Stimulated activated naive CD8-positive, alpha-beta T cell treated with anti-CD3 and anti-CD28 coated beads, Interleukin-15, amount 100 ng/mL, for 72 hours (primary cell): ENCODE data around the gene CNTN1.

Source experiments
- ATAC-seq: fragments of 150-1000 bp; cut with Tn5 transposase; 2 replicates; pipeline ENCODE4 v1.10.0; 2021; ENCODE audit warnings: mild to moderate bottlenecking, moderate library complexity
- DNase-seq, 2 donors: peaks; one replicate each; pipeline ENCODE4 v3.0.0; 2021 to 2022
- H3K27ac Mint-ChIP-seq, 2 donors: one replicate each; pipeline ENCODE4 v1.8.0; 2022; ENCODE audit warnings: mild to moderate bottlenecking in 2 of 2, mixed read lengths in 2 of 2, moderate library complexity in 2 of 2
- H3K27me3 Mint-ChIP-seq: one replicate; pipeline ENCODE4 v1.8.0; 2022; ENCODE audit warnings: mixed read lengths
- H3K4me1 Mint-ChIP-seq: one replicate; pipeline ENCODE4 v1.8.0; 2022; ENCODE audit warnings: mild to moderate bottlenecking, mixed read lengths
- H3K4me3 Mint-ChIP-seq, 2 donors: one replicate each; pipeline ENCODE4 v1.8.0; 2022; ENCODE audit warnings: mild to moderate bottlenecking in 2 of 2, mixed read lengths in 2 of 2, moderate library complexity in 1 of 2
- H3K9me3 Mint-ChIP-seq, 2 donors: one replicate each; pipeline ENCODE4 v1.8.0; 2022; ENCODE audit warnings: mixed read lengths in 2 of 2

CNTN1 gene

DNA sequence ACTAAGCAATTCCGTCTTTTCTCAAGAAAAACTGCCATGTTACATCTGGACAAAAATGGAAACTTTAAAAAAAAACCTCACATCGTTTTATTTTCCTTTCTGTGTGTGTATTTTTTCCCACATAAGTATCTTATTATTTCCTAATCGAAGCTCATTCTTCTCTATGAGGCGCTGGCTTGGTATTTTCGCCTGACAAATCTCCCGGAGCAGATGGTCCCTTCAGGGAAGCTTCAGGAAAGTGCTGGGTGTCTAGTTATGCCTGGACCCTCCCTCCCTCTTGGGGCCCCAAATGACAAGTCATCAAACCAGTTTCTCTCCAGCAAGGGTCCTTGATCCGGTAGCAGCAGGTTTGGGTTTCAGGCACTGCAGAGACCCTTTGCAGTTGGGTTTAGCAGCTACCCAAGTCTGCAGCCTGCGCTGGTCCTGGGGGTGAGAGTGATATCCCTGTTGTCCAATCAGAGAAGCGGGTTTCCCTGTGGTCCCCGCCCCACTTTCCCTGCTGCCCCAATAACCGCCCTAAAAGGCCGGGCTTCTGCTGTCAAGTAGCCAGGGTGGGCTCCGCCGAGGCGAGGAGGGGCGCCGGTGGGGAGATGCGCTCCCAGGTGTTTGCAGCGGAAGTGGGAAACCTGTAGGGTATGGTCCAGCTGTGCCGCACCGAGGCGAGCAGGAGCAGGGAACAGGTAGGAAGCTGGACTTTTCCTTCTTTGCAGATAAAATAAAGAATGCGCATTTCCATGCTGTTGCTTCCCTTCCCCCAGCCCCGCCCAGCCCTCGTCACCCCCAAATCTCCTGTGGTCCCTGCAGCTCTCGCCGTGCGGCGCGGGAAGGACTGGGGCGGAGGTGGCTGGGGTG lies at the start of gene CNTN1:
Gene CNTN1 (plus strand): TSS at position 527 of the 852 bp plus-strand sequence.
- no peaks in the 10 kb centered on the region for H3K4me1 Mint-ChIP-seq
- H3K9me3 Mint-ChIP-seq = peaks cover 0 to 4% of the 10 kb centered on the region in 2 donors
- ATAC-seq (no peak), DNase-seq (no peak)
- H3K27ac Mint-ChIP-seq = no peak within 1 kb of the TSS
- no peak within 1 kb of the TSS for H3K4me3 Mint-ChIP-seq
- H3K27me3 Mint-ChIP-seq = peaks cover 34% of the 10 kb centered on the region

DNA sequence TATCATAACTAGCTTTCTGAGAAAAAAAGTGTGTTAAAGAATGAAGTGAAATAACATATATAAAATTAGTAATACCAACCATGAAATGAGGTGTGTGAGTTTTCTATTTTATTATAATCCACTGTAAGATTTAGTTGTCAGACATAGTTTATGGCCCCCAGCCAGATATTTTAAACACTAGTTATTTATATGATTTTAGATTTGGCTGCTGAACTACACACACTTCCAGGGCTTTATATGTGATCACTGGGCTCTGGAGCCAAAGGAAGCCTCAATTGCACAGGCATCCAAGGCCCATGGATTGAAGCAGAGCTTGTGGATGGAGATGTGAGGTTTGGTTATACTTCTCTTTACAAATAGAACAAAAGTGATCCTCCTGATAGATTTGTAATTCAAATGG lies 48.7 kb upstream of the CNTN1 start:
- Mint-ChIP-seq H3K27me3 (no peaks in the 10 kb centered on the region), H3K4me1 (no peaks in the 10 kb centered on the region), H3K4me3 (no peak overlapping the region), H3K27ac (no peak overlapping the region), H3K9me3 (peaks cover 12 to 24% of the 10 kb centered on the region in 2 donors)
- no peak for DNase-seq
- ATAC-seq = no peak

DNA sequence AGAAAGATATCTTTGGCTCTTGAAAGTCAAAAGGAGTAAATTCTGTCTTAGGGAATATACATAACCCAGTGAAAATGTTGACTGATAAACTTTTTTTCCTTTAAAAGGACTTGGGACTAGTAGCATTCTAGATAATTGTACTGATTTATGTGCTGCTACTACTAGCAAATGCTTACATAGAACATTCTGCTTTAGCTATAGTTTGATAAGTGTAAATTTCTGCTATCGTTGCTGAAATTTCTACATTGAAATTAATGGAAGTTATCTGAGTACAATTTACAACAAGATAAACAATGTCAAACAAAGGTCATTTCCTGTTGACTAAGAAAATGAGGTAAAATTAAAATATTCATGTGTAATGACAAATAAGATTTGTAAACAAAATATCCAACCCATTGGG lies 48.3 kb upstream of the CNTN1 start:
- Mint-ChIP-seq H3K9me3 (peaks cover 12 to 24% of the 10 kb centered on the region in 2 donors), H3K4me1 (no peaks in the 10 kb centered on the region), H3K4me3 (no peak overlapping the region), H3K27ac (no peak overlapping the region), H3K27me3 (no peaks in the 10 kb centered on the region)
- DNase-seq = no peak
- no peak for ATAC-seq

DNA sequence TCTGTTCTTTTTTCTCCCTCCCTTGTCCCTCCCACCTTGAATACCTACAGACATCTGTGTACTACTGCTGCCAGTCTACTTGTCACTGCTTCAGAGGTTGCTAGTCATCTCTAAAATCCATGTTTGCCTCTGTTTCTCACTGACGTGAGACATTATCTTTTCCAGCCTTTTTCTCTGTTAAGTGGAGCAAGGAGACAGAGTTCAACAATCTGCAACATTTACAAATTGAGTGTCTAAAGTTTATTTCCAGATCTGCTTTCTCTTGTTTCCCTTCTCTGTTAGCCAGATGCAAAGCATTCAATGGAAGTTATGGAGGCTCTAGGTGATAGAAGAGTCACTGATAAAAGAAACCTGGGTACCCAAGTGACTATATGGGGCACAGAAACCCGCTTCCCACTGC lies 47.5 kb upstream of the CNTN1 start:
- ATAC-seq = no peak
- Mint-ChIP-seq H3K27ac (no peak overlapping the region), H3K27me3 (no peaks in the 10 kb centered on the region), H3K4me3 (no peak overlapping the region), H3K9me3 (peaks cover 8 to 19% of the 10 kb centered on the region in 2 donors), H3K4me1 (no peaks in the 10 kb centered on the region)
- no peak for DNase-seq

DNA sequence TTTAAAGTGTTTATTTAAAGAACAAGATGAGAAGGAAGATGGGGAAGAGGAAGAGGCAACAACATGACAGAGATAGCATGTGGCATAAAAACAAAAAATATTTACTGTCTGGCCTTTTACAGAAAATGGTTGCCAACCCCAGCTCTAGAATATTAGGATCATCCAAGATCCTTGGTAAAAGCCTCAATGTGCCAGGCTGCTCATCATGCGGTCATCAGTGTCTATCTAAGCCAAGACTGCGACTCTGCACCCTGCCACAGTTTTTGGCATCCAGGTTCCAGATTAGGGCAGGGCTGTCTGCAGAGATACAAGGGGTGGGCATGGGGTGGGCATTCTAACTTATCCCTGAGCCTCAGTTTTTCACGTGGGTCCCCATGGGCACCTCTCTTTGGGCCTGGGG lies 46.9 kb upstream of the CNTN1 start:
- ATAC-seq (no peak), DNase-seq (no peak)
- H3K4me1 Mint-ChIP-seq = no peaks in the 10 kb centered on the region

DNA sequence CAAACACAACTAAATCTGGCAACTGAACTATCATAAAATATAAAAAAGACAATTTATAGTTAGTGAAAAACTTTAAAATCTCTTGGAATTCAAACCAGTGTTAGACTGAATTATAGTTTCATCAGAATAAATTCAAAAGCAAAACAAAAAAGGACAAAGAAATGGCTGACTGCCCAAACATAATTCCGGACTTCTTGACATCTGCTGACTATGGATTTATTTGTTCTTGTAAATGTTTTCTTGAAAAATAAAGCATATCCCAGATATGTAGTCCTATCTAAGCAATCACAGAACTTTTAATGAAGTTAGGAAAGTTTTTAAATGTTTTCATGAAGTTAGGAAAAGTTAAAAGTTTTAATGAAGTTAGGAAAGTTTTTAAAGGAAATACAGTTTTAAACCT lies 45.8 kb upstream of the CNTN1 start:
- no peak for ATAC-seq
- Mint-ChIP-seq H3K4me3 (no peak overlapping the region), H3K27me3 (no peaks in the 10 kb centered on the region), H3K9me3 (peaks cover 0 to 7% of the 10 kb centered on the region in 2 donors), H3K4me1 (no peaks in the 10 kb centered on the region), H3K27ac (no peak overlapping the region)
- DNase-seq = no peak

More for the DNA sequence above, 46.9 kb upstream of the CNTN1 start:
- Mint-ChIP-seq H3K4me3 (no peak overlapping the region), H3K27me3 (no peaks in the 10 kb centered on the region), H3K9me3 (peaks cover under 1 to 12% of the 10 kb centered on the region in 2 donors), H3K27ac (no peak overlapping the region)

DNA sequence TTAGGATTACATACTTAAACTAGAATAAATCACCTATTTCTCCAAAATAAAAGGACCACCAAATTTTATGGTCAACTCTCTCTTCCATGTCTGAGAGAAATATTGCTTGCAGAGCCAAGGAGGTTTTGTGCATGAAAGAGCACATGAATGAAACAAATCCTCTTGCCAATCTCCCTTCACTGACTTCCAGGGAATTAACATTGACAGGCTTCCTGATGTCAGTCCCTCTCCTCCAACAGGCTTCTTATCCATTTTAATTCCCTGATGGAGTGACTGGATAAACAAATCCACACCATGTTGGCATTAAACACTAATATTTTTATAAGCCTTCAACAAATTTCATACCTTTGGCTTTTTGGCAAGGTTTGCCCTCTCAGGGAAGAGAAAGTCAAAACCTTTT lies 45.3 kb upstream of the CNTN1 start:
- H3K9me3 Mint-ChIP-seq = peaks cover 0 to 3% of the 10 kb centered on the region in 2 donors
- H3K27ac Mint-ChIP-seq = no peak overlapping the region
- H3K4me3 Mint-ChIP-seq = no peak overlapping the region
- no peaks in the 10 kb centered on the region for H3K4me1 Mint-ChIP-seq
- ATAC-seq = no peak
- DNase-seq = no peak
- no peaks in the 10 kb centered on the region for H3K27me3 Mint-ChIP-seq

DNA sequence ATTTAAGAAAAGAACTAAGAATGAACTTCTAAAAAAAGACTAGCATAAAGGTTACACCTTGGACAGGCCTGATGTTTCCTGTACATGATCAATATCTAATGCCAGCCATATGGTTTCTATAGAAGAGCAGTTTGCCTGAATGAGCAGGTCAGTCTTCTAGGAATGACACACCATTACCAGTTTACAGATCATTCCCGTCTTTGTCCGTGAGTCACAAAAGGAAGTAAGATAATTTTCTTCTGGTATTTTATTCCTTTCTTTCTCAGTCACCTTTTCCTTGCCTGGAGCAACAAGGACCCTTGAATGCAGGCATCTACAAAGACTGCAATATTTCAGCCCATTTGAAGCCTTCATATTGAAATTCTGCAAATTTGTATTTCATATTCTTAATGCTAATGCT lies 44.6 kb upstream of the CNTN1 start:
- no peaks in the 10 kb centered on the region for H3K27me3 Mint-ChIP-seq
- H3K27ac Mint-ChIP-seq = no peak overlapping the region
- no peak for ATAC-seq
- DNase-seq = no peak
- H3K9me3 Mint-ChIP-seq = no peaks in the 10 kb centered on the region
- no peak overlapping the region for H3K4me3 Mint-ChIP-seq
- H3K4me1 Mint-ChIP-seq = no peaks in the 10 kb centered on the region

DNA sequence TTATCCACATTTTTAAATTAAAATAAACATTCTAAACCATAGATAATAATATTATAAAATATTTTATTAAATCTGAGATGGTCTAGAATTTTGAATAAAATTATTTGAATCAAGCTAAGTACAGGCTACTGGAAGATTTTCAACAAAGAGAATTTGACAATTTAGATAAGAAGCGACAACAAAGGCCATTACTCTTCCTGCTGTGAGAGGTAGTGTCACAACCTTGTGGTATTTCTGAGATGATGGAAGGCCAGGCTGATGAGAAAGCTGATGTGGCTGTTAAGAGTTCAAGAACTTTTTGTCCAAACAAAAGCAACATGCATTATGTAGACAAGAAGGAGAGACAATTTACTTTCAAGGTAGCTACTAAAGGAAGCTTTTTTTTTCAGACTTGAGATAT lies 43.7 kb upstream of the CNTN1 start:
- no peak overlapping the region for H3K4me3 Mint-ChIP-seq
- no peaks in the 10 kb centered on the region for H3K9me3 Mint-ChIP-seq
- no peak for DNase-seq
- no peak overlapping the region for H3K27ac Mint-ChIP-seq
- ATAC-seq = no peak
- no peaks in the 10 kb centered on the region for H3K27me3 Mint-ChIP-seq
- no peaks in the 10 kb centered on the region for H3K4me1 Mint-ChIP-seq

DNA sequence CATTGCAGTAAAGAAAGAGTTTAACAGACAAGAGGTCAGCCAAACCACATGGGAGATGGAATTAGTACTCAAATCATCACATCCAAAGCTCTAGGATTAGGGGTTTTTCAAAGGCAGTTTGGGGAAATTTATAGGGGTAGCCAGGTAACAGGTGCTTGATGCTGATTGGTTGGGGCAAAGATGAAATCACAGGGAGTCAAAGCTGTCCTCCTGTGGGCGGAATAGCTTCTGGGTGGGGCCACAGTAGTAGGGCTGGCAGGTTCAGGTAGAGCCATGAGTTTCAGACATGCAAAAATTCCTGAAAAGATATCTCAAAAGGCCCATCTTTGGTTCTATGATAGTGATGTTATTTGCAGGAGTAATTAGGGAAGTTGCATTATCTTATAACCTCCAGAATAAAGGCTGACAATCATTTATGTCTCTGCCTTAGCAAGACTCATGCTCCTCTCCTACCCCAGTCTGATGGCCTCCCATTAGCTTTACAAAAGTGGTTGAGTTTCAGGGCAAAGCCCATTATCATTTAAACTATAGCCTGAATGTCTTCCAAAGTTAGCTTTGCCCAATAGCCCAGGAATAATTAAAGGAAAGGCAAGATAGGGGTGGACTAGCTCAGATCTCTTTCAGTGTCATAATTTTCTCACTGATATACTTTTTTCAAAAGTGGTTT lies 42.1 kb upstream of the CNTN1 start:
- no peaks in the 10 kb centered on the region for H3K4me1 Mint-ChIP-seq

DNA sequence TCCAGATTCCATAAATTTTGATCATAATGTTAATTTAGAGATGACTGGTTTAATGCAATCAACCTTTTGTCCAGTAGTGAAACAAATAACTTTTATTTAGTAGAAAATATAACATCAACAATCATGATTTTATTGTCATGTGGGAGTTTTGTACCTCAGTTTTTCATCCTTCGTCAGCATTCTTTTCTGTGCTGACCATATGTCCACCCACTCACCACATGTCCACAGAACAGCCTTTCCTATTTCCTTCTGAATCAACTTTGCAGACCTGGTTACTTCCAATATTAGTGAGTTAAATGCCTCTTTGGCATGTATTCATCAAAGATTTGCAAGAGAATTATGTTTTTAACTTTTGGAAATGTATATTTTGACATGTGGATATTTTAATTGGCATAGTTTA lies 36.8 kb upstream of the CNTN1 start:
- DNase-seq = no peak
- Mint-ChIP-seq H3K27ac (no peak overlapping the region), H3K9me3 (peaks cover 0 to 6% of the 10 kb centered on the region in 2 donors), H3K4me1 (no peaks in the 10 kb centered on the region), H3K27me3 (no peaks in the 10 kb centered on the region), H3K4me3 (no peak overlapping the region)
- no peak for ATAC-seq

More for the DNA sequence above, 42.1 kb upstream of the CNTN1 start:
- DNase-seq (no peak), ATAC-seq (no peak)
- no peaks in the 10 kb centered on the region for H3K9me3 Mint-ChIP-seq
- no peaks in the 10 kb centered on the region for H3K27me3 Mint-ChIP-seq
- no peak overlapping the region for H3K27ac Mint-ChIP-seq
- no peak overlapping the region for H3K4me3 Mint-ChIP-seq

DNA sequence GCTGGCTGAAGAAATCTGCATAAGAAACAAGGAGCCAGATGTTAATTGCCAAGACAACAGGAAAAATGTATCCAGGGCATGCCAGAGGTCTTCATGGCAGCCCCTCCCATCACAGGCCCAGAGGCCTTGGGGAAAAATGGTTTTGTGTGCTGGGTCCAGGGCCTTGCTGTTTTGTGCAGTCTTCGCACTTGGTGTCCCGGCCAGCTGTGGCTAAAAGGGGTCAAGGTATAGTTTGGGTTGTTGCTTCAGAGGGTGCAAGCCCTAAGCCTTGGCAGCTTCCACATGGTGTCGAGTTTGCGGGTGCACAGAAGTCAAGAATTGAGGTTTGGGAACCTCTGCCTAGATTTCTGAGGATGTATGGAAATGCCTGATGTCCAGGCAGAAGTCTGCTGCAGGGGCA lies 29.9 kb upstream of the CNTN1 start:
- Mint-ChIP-seq H3K27ac (no peak overlapping the region), H3K9me3 (peaks cover 6 to 11% of the 10 kb centered on the region in 2 donors), H3K4me1 (no peaks in the 10 kb centered on the region), H3K27me3 (no peaks in the 10 kb centered on the region), H3K4me3 (no peak overlapping the region)
- ATAC-seq (no peak), DNase-seq (no peak)

DNA sequence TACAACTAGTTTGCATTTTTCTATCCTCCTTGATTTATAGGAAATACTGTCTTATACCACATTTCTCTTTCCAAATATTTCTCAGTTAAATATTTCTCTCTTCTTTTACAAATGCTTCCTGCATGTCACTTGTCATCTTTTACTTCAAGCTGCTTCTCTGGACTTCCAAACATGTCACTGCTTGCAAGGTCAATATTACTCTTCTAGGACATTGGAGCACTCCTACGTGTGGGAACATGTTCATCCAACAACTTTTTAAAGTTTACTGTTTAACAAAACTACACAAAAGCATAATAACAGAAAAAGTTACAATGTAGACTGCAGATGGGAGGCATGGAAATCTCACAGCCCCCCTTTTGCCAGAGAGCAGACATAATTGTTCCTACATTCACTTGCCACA lies 28.5 kb upstream of the CNTN1 start:
- H3K9me3 Mint-ChIP-seq = peaks cover 6 to 11% of the 10 kb centered on the region in 2 donors
- DNase-seq (no peak), ATAC-seq (no peak)
- no peak overlapping the region for H3K27ac Mint-ChIP-seq
- no peaks in the 10 kb centered on the region for H3K4me1 Mint-ChIP-seq
- no peak overlapping the region for H3K4me3 Mint-ChIP-seq
- no peaks in the 10 kb centered on the region for H3K27me3 Mint-ChIP-seq

DNA sequence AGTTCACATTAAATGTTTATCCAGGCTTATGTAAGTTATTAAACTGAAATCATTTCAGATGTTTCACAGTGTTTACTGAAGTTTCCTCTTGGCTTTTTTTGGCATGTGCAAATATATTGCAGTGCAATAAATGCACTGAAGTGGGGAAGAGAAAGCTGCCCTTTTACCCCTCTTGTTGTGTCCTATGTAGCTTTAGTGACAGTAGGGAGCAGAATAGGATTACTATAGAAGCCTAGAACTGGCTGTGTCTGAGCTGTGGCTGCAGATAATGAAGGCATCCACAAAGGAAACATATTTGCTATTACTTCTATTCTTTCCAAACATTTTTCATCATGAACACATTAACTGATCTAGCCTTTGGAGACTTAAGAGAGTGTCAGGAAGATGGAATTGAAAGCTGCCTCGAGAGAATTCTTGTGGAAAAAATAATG lies 24.1 kb upstream of the CNTN1 start:
- Mint-ChIP-seq H3K27me3 (no peaks in the 10 kb centered on the region), H3K4me3 (no peak overlapping the region), H3K27ac (no peak overlapping the region), H3K4me1 (no peaks in the 10 kb centered on the region), H3K9me3 (peaks cover 0 to 5% of the 10 kb centered on the region in 2 donors)
- DNase-seq (no peak), ATAC-seq (no peak)

DNA sequence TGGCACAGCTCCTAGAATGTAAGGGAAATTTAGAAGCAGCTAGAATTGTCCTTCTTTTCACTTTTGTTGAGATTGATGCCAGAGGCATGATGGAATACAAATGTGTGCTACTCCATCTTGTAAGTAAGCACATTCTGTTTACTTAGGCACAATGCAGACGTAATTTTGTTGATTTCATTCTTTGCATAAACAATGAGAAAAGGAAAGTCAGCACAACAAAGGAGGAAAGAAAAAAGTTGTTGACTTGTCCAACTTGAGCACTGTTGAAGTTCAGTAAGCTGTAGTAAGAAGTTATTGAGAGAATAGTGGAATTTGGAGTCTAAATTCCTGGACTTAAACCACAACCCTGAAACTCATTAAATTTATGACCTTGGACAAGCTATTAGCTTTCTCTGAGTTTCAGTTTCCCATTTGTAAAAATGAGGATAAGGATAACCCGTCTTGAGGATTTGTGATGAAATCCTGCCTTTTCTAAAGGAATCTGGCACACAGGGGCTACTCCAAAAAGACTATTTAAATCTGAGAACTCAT lies 19.4 kb upstream of the CNTN1 start:
- ATAC-seq (no peak), DNase-seq (no peak)
- no peaks in the 10 kb centered on the region for H3K4me1 Mint-ChIP-seq
- H3K9me3 Mint-ChIP-seq = no peaks in the 10 kb centered on the region
- no peak overlapping the region for H3K27ac Mint-ChIP-seq
- no peaks in the 10 kb centered on the region for H3K27me3 Mint-ChIP-seq
- H3K4me3 Mint-ChIP-seq = no peak overlapping the region

DNA sequence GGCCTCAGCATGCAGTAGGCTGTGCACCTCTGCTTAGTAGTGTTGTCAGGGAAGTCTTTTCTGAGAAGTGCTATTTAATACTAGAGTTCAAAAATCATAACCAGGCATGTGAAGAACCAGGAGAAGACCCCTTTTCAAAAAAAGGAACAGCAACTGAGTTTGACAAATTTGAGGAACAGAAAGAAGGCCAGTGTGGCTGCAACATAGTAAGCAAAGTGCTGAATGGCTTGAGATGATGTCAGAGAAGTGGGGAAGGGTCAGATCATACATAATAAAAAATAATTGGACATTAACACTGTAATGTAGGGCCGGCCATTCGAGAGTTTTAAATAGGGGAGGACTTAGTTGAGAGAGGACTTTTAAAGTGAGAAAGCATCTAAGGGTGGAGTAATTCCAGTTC lies 11.1 kb upstream of the CNTN1 start:
- Mint-ChIP-seq H3K4me1 (no peaks in the 10 kb centered on the region), H3K9me3 (no peaks in the 10 kb centered on the region), H3K4me3 (no peak overlapping the region), H3K27me3 (no peaks in the 10 kb centered on the region), H3K27ac (no peak overlapping the region)
- DNase-seq = no peak
- no peak for ATAC-seq
